NT2/D1 (cell line): ENCODE measurements around the gene PCDHGB4.
"Not testable (repeated sequence)": the region's sequence is repeated elsewhere in the genome, so short reads cannot be mapped to it uniquely, and the experiment has no call there.

Source experiments
- DNase-seq: peaks from one replicate; pipeline ENCODE4 v3.0.0-alpha.2; 2011; ENCODE audit warnings: low read depth, low spot score
- H3K27me3 ChIP-seq: 2 replicates; pipeline ENCODE4 v1.6.0; 2011; ENCODE audit warnings: mild to moderate bottlenecking; ENCODE audit not compliant: insufficient read length, insufficient read depth
- H3K36me3 ChIP-seq: 2 replicates; pipeline ENCODE4 v1.6.1; 2011; ENCODE audit warnings: mild to moderate bottlenecking, low read length, mixed read lengths; ENCODE audit not compliant: insufficient read depth, insufficient read length
- H3K4me1 ChIP-seq: 2 replicates; pipeline ENCODE4 v1.5.1; 2011; ENCODE audit not compliant: insufficient read depth, insufficient read length
- H3K4me3 ChIP-seq: 2 replicates; pipeline ENCODE4 v1.5.1; 2011; ENCODE audit warnings: low read depth; ENCODE audit not compliant: insufficient read length
- H3K9ac ChIP-seq: 2 replicates; pipeline ENCODE4 v1.6.0; 2011; ENCODE audit warnings: low read depth; ENCODE audit not compliant: insufficient read length
- H3K9me3 ChIP-seq: 2 replicates; pipeline ENCODE4 v1.5.1; 2011; ENCODE audit warnings: mild to moderate bottlenecking, low read length; ENCODE audit not compliant: insufficient read depth
- SUZ12 ChIP-seq: IDR thresholded peaks from 2 replicates; pipeline ENCODE4 v1.6.1; 2011; ENCODE audit not compliant: insufficient read length, insufficient read depth; ENCODE audit errors: extremely low read depth
- YY1 ChIP-seq: IDR thresholded peaks from 2 replicates; pipeline ENCODE4 v1.6.1; 2011; ENCODE audit not compliant: insufficient read length, insufficient read depth
- ZNF274 ChIP-seq: IDR thresholded peaks from 2 replicates; pipeline ENCODE4 v1.6.1; 2011; ENCODE audit warnings: mild to moderate bottlenecking, low read depth, low read length

The PCDHGB4 gene

DNA sequence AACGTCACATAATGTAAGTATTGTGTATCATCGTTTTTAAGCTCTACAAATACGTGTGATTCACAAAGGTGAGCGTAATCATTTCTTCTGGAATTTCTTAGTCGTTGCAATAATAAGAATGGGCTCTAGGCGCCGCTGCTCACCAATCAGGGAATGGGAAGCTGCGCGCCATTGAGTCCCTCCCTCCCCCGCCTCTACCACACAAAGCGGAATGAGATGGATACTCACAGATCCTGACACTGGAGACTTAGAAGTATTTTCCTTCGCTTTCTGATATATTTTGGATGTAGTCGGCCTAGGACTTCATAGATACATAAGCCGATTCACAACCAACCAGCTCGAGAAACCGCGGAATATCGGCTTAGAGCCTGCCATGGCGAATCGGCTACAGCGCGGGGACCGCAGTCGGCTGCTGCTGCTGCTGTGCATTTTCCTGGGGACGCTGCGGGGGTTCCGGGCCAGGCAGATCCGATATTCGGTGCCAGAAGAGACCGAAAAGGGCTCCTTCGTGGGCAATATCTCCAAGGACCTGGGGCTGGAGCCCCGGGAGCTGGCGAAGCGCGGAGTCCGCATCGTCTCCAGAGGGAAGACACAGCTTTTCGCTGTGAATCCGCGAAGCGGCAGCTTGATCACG lies 33.5 kb downstream of the PCDHGB4 start, which contains the start of gene PCDHGA11:
Gene PCDHGA11 (plus strand): TSS at position 197 of the 634 bp plus-strand sequence. CDS start 177 bp downstream, at position 374.
- H3K4me3 ChIP-seq = peak within 1 kb of the TSS; percentile 47
- no peak for DNase-seq
- H3K9ac ChIP-seq = peak within 1 kb of the TSS; percentile 83
- peaks cover 52% of the 10 kb centered on the region for H3K9me3 ChIP-seq
- peaks cover 25% of the 10 kb centered on the region for H3K27me3 ChIP-seq
- TF ChIP-seq ZNF274 (no peak), YY1 (peak; percentile 37)
- peaks cover 5% of the 10 kb centered on the region for H3K36me3 ChIP-seq
- no peaks in the 10 kb centered on the region for H3K4me1 ChIP-seq

DNA sequence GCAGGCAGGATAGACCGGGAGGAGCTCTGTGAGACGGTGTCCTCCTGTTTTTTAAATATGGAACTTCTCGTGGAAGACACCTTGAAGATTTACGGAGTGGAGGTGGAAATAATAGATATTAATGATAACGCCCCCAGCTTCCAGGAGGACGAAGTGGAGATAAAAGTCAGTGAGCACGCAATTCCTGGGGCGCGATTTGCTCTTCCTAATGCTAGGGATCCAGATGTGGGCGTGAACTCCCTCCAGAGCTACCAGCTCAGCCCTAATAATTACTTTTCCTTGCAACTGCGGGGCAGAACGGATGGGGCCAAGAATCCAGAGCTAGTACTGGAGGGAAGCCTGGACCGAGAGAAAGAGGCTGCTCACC lies 34.0 kb downstream of the PCDHGB4 start:
- Histone ChIP-seq H3K4me1 (no peaks in the 10 kb centered on the region), H3K4me3 (peak overlapping the region; percentile 47), H3K36me3 (peaks cover 5% of the 10 kb centered on the region), H3K9me3 (peaks cover 52% of the 10 kb centered on the region), H3K27me3 (peaks cover 25% of the 10 kb centered on the region), H3K9ac (peak overlapping the region; percentile 83)
- DNase-seq = no peak
- TF ChIP-seq SUZ12 = no peak
- no peak for TF ChIP-seq YY1
- no peak for TF ChIP-seq ZNF274

DNA sequence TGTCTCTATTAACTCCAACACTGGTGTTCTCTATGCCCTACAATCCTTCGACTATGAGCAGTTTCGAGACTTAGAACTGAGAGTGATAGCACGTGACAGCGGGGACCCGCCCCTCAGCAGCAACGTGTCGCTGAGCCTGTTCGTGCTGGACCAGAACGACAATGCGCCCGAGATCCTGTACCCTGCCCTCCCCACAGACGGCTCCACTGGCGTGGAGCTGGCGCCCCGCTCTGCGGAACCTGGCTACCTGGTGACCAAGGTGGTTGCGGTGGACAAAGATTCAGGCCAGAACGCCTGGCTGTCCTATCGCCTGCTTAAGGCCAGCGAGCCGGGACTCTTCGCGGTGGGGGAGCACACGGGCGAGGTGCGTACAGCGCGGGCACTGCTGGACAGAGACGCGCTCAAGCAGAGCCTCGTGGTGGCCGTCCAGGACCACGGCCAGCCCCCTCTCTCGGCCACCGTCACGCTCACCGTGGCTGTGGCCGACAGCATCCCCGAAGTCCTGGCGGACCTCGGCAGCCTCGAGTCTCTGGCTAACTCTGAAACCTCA lies 35.3 kb downstream of the PCDHGB4 start:
- H3K4me3 ChIP-seq = no peak overlapping the region
- H3K9ac ChIP-seq = no peak overlapping the region
- H3K4me1 ChIP-seq = no peaks in the 10 kb centered on the region
- peaks cover 25% of the 10 kb centered on the region for H3K27me3 ChIP-seq
- H3K36me3 ChIP-seq = peaks cover 10% of the 10 kb centered on the region
- peaks cover 57% of the 10 kb centered on the region for H3K9me3 ChIP-seq
- no peak for TF ChIP-seq SUZ12
- no peak for TF ChIP-seq ZNF274
- TF ChIP-seq YY1 = no peak
- no peak for DNase-seq

DNA sequence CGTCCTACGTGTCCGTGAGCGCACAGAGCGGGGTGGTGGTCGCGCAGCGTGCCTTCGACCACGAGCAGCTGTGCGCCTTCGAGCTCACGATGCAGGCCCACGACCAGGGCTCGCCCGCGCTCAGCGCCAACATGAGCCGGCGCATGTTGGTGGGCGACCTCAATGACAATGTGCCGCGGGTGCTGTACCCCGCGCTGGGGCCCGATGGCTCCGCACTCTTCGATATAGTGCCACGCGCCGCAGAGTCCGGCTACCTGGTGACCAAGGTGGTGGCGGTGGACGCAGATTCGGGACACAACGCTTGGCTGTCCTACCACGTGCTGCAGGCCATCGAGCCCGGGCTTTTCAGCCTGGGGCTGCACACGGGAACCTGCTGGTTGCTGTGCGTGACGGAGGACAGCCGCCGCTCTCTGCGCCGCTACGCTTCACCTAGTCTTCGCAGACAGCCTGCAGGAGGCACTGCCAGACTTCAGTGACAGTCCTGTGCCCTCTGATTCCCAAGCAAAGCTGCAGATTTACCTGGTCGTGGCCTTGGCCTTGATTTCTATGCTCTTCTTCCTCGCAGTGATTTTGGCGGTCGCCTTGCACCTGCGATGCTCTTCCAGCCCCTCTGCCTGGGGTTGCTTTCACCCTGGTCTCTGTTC lies 40.4 kb downstream of the PCDHGB4 start:
- TF ChIP-seq ZNF274 (no peak), YY1 (no peak), SUZ12 (no peak)
- Histone ChIP-seq H3K36me3 (peaks cover 5% of the 10 kb centered on the region), H3K4me1 (no peaks in the 10 kb centered on the region), H3K9me3 (peaks cover 39% of the 10 kb centered on the region), H3K27me3 (no peaks in the 10 kb centered on the region), H3K4me3 (no peak overlapping the region), H3K9ac (no peak overlapping the region)
- DNase-seq = no peak

GRCh38 chr5:141430332-141431113 lies 43.0 kb downstream of the PCDHGB4 start, which contains the start of gene PCDHGA12:
PCDHGA12 (plus strand) TSS chr5:141430507; CDS start chr5:141430760, 253 bp downstream.
- TF ChIP-seq YY1 (no peak), SUZ12 (no peak), ZNF274 (no peak)
- Histone ChIP-seq H3K36me3 (peaks cover 5% of the 10 kb centered on the region), H3K4me1 (no peaks in the 10 kb centered on the region), H3K9me3 (peaks cover 28% of the 10 kb centered on the region; the same call in 1 of the 2 replicates), H3K9ac (no peak within 1 kb of the TSS), H3K4me3 (no peak within 1 kb of the TSS), H3K27me3 (no peaks in the 10 kb centered on the region)
- no peak for DNase-seq

DNA sequence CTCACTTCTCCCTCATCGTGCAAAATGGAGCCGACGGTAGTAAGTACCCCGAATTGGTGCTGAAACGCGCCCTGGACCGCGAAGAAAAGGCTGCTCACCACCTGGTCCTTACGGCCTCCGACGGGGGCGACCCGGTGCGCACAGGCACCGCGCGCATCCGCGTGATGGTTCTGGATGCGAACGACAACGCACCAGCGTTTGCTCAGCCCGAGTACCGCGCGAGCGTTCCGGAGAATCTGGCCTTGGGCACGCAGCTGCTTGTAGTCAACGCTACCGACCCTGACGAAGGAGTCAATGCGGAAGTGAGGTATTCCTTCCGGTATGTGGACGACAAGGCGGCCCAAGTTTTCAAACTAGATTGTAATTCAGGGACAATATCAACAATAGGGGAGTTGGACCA lies 43.8 kb downstream of the PCDHGB4 start:
- TF ChIP-seq SUZ12 (no peak), YY1 (no peak), ZNF274 (no peak)
- no peak overlapping the region for H3K9ac ChIP-seq
- peaks cover 28% of the 10 kb centered on the region; the same call in 1 of the 2 replicates for H3K9me3 ChIP-seq
- no peak overlapping the region for H3K4me3 ChIP-seq
- no peak for DNase-seq
- H3K36me3 ChIP-seq = peaks cover 5% of the 10 kb centered on the region
- H3K4me1 ChIP-seq = no peaks in the 10 kb centered on the region
- no peaks in the 10 kb centered on the region for H3K27me3 ChIP-seq

- not testable (repeated sequence) for H3K4me3 ChIP-seq, H3K27me3 ChIP-seq, H3K36me3 ChIP-seq, DNase-seq, H3K4me1 ChIP-seq, H3K9ac ChIP-seq
- peaks cover 27% of the 10 kb centered on the region; the same call in 1 of the 2 replicates for H3K9me3 ChIP-seq
Measured at GRCh38 chr5:141432308-141432707, 44.8 kb downstream of the PCDHGB4 start.

DNA sequence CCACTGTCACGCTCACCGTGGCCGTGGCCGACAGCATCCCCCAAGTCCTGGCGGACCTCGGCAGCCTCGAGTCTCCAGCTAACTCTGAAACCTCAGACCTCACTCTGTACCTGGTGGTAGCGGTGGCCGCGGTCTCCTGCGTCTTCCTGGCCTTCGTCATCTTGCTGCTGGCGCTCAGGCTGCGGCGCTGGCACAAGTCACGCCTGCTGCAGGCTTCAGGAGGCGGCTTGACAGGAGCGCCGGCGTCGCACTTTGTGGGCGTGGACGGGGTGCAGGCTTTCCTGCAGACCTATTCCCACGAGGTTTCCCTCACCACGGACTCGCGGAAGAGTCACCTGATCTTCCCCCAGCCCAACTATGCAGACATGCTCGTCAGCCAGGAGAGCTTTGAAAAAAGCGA lies 45.2 kb downstream of the PCDHGB4 start:
- not testable (repeated sequence) for H3K36me3 ChIP-seq, DNase-seq, H3K4me1 ChIP-seq, H3K9ac ChIP-seq, H3K27me3 ChIP-seq, H3K4me3 ChIP-seq
- peaks cover 23% of the 10 kb centered on the region; the same call in 1 of the 2 replicates for H3K9me3 ChIP-seq
